Frontal cortex (tissue), 1 donor: Measurements from ENCODE around the gene SLC2A1. TPM values are rescaled to one million over a fixed set of nuclear protein-coding genes. Genes with fewer than 3 reads are reported as not detected.

Experiments
- small RNA-seq: library from RNA; depleted of rRNA; stranded (forward); fragments of <200 nt; gene quantifications from one replicate; pipeline ENCODE3, GENCODE V24; 2014
- total RNA-seq: library from RNA; depleted of rRNA; stranded (reverse); fragments of >200 nt; gene quantifications from one replicate; pipeline ENCODE4 v1.2.3, GENCODE V29; 2014

The SLC2A1 gene
- total RNA-seq, 1 donor from 2014 or later, result 28.1 TPM

Small RNA genes lying within 50 kb of the gene (small RNA-seq; reads per million reads assigned to genes)
- gene RNU6-880P, result not detected

Other genes with a start within 250 kb of the SLC2A1 start
- gene CLDN19, start 218.6 kb downstream of the SLC2A1 start, total RNA-seq, result not detected
- 10.6 TPM for gene P3H1, start 191.8 kb downstream of the SLC2A1 start, total RNA-seq
- 13.0 TPM for gene C1orf50, start 191.6 kb downstream of the SLC2A1 start, total RNA-seq
- gene TMEM269, start 173.9 kb downstream of the SLC2A1 start, total RNA-seq, result 0.41 TPM
- 3.3 TPM for gene ERMAP, start 141.7 kb downstream of the SLC2A1 start, total RNA-seq
- 55.4 TPM for gene SVBP, start 141.5 kb downstream of the SLC2A1 start, total RNA-seq
- 9.4 TPM for gene ZNF691, start 112.3 kb downstream of the SLC2A1 start, total RNA-seq
- 57.5 TPM for gene EBNA1BP2, start 213.4 kb upstream of the SLC2A1 start, total RNA-seq
- gene CFAP57, start 213.5 kb upstream of the SLC2A1 start, total RNA-seq, result 0.82 TPM